Spleen (tissue), 7 donors: ENCODE data around the gene NARF.

ENCODE experiments used
- CTCF ChIP-seq, 11 experiments: fragments of 200-600 bp in 7 of 11; fragments of 450-650 bp in 4 of 11; sonication (generic) in 4 of 11; IDR thresholded peaks in 8 of 11; conservative IDR thresholded peaks in 3 of 11; 1 replicate in 7 of 11; 2 replicates in 4 of 11; pipeline versions ENCODE4 v1.4.0 to v1.8.0; 2016 to 2021; ENCODE audit warnings: antibody characterized with exemption in 11 of 11, inconsistent platforms in 4 of 11, mild to moderate bottlenecking in 1 of 11
- POLR2AphosphoS5 ChIP-seq, 3 donors: sonication (generic); formaldehyde crosslinking; IDR thresholded peaks; one replicate each; pipeline ENCODE4 v1.5.1; 2017; ENCODE audit warnings: antibody characterized with exemption in 3 of 3
- donor health status: DM: no; HTN: no; CAD: no; lungs with moderate emphysema.
- donor health status: DM: no; HTN: no; CAD: no.
- donor health status: DM: no; HTN: no; CAD: no.

- no peak for TF ChIP-seq CTCF (IDR thresholded peaks at IDR 0.05 in 8 of 11, conservative IDR thresholded peaks at IDR 0.05 in 3 of 11)
- peak in 1 of 3 donors; percentile 51 for TF ChIP-seq POLR2AphosphoS5 (IDR thresholded peaks at IDR 0.05)
Observed at GRCh38 chr17:82463391-82463790, 4.8 kb downstream of the NARF start.
